ENCODE data around the gene ACTL7B.

DNA sequence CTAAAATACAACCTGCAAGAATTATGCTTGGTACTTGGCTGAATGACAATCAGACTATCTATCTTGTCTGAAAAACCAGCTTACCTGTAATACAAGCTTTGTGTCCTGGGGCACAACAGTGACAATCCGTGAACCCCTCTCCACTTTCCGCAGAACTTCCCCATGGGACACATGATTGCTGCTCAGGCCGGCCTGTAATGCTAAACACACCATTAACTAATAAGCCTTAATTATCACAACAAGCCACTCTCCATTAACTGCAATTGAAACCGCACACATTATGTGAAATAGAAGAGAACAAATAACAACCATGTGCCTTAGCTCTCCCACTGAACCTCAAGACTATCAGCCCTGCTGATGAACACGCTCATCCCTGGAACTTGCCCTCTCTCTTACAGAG is 44.4 kb upstream of the ACTL7B start:
- TF ChIP-seq, protein P1, sequence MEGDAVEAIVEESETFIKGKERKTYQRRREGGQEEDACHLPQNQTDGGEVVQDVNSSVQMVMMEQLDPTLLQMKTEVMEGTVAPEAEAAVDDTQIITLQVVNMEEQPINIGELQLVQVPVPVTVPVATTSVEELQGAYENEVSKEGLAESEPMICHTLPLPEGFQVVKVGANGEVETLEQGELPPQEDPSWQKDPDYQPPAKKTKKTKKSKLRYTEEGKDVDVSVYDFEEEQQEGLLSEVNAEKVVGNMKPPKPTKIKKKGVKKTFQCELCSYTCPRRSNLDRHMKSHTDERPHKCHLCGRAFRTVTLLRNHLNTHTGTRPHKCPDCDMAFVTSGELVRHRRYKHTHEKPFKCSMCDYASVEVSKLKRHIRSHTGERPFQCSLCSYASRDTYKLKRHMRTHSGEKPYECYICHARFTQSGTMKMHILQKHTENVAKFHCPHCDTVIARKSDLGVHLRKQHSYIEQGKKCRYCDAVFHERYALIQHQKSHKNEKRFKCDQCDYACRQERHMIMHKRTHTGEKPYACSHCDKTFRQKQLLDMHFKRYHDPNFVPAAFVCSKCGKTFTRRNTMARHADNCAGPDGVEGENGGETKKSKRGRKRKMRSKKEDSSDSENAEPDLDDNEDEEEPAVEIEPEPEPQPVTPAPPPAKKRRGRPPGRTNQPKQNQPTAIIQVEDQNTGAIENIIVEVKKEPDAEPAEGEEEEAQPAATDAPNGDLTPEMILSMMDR (conservative IDR thresholded peaks at IDR 0.05; ENCODE audit: low read depth in 2 of 2) = no peak
- no peak for TF ChIP-seq JUNB (IDR thresholded peaks at IDR 0.05; ENCODE audit: unreplicated experiment)
- TF ChIP-seq EZH2 (IDR thresholded peaks at IDR 0.05; ENCODE audit: low read depth, unreplicated experiment) = no peak
- TF ChIP-seq POLR2AphosphoS5 (IDR thresholded peaks at IDR 0.05; ENCODE audit: low read depth) = no peak
- TF ChIP-seq, protein P2, sequence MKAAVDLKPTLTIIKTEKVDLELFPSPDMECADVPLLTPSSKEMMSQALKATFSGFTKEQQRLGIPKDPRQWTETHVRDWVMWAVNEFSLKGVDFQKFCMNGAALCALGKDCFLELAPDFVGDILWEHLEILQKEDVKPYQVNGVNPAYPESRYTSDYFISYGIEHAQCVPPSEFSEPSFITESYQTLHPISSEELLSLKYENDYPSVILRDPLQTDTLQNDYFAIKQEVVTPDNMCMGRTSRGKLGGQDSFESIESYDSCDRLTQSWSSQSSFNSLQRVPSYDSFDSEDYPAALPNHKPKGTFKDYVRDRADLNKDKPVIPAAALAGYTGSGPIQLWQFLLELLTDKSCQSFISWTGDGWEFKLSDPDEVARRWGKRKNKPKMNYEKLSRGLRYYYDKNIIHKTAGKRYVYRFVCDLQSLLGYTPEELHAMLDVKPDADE (IDR thresholded peaks at IDR 0.05) = no peak
- TF ChIP-seq, protein P3, sequence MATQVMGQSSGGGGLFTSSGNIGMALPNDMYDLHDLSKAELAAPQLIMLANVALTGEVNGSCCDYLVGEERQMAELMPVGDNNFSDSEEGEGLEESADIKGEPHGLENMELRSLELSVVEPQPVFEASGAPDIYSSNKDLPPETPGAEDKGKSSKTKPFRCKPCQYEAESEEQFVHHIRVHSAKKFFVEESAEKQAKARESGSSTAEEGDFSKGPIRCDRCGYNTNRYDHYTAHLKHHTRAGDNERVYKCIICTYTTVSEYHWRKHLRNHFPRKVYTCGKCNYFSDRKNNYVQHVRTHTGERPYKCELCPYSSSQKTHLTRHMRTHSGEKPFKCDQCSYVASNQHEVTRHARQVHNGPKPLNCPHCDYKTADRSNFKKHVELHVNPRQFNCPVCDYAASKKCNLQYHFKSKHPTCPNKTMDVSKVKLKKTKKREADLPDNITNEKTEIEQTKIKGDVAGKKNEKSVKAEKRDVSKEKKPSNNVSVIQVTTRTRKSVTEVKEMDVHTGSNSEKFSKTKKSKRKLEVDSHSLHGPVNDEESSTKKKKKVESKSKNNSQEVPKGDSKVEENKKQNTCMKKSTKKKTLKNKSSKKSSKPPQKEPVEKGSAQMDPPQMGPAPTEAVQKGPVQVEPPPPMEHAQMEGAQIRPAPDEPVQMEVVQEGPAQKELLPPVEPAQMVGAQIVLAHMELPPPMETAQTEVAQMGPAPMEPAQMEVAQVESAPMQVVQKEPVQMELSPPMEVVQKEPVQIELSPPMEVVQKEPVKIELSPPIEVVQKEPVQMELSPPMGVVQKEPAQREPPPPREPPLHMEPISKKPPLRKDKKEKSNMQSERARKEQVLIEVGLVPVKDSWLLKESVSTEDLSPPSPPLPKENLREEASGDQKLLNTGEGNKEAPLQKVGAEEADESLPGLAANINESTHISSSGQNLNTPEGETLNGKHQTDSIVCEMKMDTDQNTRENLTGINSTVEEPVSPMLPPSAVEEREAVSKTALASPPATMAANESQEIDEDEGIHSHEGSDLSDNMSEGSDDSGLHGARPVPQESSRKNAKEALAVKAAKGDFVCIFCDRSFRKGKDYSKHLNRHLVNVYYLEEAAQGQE (IDR thresholded peaks at IDR 0.05; ENCODE audit: unreplicated experiment) = no peak
- TF ChIP-seq EZH2phosphoT487 (IDR thresholded peaks at IDR 0.05; ENCODE audit: unreplicated experiment) = no peak
- TF ChIP-seq CREB1 (CRISPR knock-in tag; IDR thresholded peaks at IDR 0.05; ENCODE audit: low read depth) = no peak
- TF ChIP-seq NANOG (IDR thresholded peaks at IDR 0.05; ENCODE audit: borderline replicate concordance) = no peak
- no peak for TF ChIP-seq ZNF331 (CRISPR knock-in tag; IDR thresholded peaks at IDR 0.05; ENCODE audit: low read depth)

Measured in GM23338 (cell line).